Osteocyte (in vitro differentiated cells): Measurements from ENCODE around the gene ADAM29. TPM values are rescaled to one million over a fixed set of nuclear protein-coding genes. Genes with fewer than 3 reads are reported as not detected.
"Not testable (repeated sequence)": the region's sequence is repeated elsewhere in the genome, so short reads cannot be mapped to it uniquely, and the experiment has no call there.

ENCODE experiments used
- DNase-seq: peaks from one replicate; pipeline ENCODE4 v3.0.0; 2021; ENCODE audit warnings: mixed read lengths; ENCODE audit not compliant: unreplicated experiment; ENCODE audit errors: extremely low spot score
- H3K27ac Mint-ChIP-seq: one replicate; pipeline ENCODE4 v1.8.0; 2021; ENCODE audit warnings: mild to moderate bottlenecking, mixed read lengths; ENCODE audit not compliant: unreplicated experiment
- H3K27me3 Mint-ChIP-seq: one replicate; pipeline ENCODE4 v1.8.0; 2021; ENCODE audit warnings: mixed read lengths; ENCODE audit not compliant: unreplicated experiment
- H3K36me3 Mint-ChIP-seq: one replicate; pipeline ENCODE4 v1.8.0; 2021; ENCODE audit warnings: mixed read lengths; ENCODE audit not compliant: unreplicated experiment
- H3K4me1 Mint-ChIP-seq: one replicate; pipeline ENCODE4 v1.8.0; 2021; ENCODE audit warnings: mixed read lengths; ENCODE audit not compliant: unreplicated experiment
- H3K4me3 Mint-ChIP-seq: one replicate; pipeline ENCODE4 v1.8.0; 2021; ENCODE audit warnings: mild to moderate bottlenecking, moderate library complexity, mixed read lengths; ENCODE audit not compliant: unreplicated experiment
- H3K9me3 Mint-ChIP-seq: one replicate; pipeline ENCODE4 v1.8.0; 2021; ENCODE audit warnings: mixed read lengths; ENCODE audit not compliant: unreplicated experiment
- total RNA-seq: library from RNA; stranded (reverse); gene quantifications from 2 replicates; pipeline ENCODE4 v1.2.1, GENCODE V29; 2021
- TF ChIP-seq, protein P1 (sequence below): fragments of 200-600 bp; sonication (generic); IDR thresholded peaks from 2 replicates; pipeline ENCODE4 v1.5.0; 2021; ENCODE audit warnings: antibody characterized with exemption, mild to moderate bottlenecking, moderate library complexity

The ADAM29 gene
- total RNA-seq, 1 donor from 2014 or later = not detected

DNA sequence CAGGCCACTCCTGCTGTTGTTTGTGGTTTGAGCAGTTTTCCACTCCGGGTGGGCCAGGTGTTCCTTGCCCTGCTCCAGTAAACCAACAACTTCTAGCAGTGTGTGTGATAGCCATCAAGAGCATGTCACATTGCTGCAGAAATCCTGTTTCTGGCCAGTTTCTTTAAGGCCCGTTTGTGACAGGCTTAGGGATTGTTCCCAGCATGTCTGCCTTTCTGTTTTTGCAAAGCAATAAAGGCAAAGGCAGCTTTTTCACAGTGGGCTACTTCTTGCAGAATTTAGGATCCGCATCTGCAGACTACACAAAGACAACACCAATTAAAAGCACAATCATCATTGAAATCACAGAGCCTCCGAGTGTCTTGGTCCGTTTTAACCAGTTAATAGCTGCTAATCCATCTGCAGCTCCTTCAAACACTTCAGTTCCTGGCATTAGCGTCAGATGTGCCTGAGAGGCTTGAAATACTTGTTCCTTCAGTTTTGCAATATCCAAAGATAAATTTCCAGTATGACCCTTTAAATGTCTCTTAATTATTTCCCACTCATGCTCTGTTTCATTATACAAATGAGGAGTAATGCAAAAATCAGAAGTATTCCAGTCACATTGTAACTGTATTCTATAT, 65.1 kb downstream of the ADAM29 start:
- no peaks in the 10 kb centered on the region for H3K27me3 Mint-ChIP-seq
- H3K9me3 Mint-ChIP-seq = peaks cover 36% of the 10 kb centered on the region

DNA sequence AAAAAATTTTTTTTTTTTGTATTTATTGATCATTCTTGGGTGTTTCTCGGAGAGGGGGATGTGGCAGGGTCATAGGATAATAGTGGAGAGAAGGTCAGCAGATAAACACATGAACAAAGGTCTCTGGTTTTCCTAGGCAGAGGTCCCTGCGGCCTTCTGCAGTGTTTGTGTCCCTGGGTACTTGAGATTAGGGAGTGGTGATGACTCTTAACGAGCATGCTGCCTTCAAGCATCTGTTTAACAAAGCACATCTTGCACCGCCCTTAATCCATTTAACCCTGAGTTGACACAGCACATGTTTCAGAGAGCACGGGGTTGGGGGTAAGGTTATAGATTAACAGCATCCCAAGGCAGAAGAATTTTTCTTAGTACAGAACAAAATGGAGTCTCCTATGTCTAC, 65.7 kb downstream of the ADAM29 start:
- H3K4me3 Mint-ChIP-seq, H3K4me1 Mint-ChIP-seq, H3K36me3 Mint-ChIP-seq, DNase-seq, H3K27ac Mint-ChIP-seq, H3K27me3 Mint-ChIP-seq: not testable (repeated sequence)
- peaks cover 32% of the 10 kb centered on the region for H3K9me3 Mint-ChIP-seq

More for the DNA sequence above, 65.1 kb downstream of the ADAM29 start:
- Mint-ChIP-seq H3K4me3 (no peak overlapping the region), H3K36me3 (peaks cover 3% of the 10 kb centered on the region), H3K4me1 (no peaks in the 10 kb centered on the region), H3K27ac (no peak overlapping the region)
- DNase-seq = no peak
- TF ChIP-seq, protein P1, sequence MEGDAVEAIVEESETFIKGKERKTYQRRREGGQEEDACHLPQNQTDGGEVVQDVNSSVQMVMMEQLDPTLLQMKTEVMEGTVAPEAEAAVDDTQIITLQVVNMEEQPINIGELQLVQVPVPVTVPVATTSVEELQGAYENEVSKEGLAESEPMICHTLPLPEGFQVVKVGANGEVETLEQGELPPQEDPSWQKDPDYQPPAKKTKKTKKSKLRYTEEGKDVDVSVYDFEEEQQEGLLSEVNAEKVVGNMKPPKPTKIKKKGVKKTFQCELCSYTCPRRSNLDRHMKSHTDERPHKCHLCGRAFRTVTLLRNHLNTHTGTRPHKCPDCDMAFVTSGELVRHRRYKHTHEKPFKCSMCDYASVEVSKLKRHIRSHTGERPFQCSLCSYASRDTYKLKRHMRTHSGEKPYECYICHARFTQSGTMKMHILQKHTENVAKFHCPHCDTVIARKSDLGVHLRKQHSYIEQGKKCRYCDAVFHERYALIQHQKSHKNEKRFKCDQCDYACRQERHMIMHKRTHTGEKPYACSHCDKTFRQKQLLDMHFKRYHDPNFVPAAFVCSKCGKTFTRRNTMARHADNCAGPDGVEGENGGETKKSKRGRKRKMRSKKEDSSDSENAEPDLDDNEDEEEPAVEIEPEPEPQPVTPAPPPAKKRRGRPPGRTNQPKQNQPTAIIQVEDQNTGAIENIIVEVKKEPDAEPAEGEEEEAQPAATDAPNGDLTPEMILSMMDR = no peak

- TF ChIP-seq, protein P1 = no peak
- Mint-ChIP-seq H3K27ac (no peak overlapping the region), H3K27me3 (no peaks in the 10 kb centered on the region), H3K4me1 (no peaks in the 10 kb centered on the region), H3K4me3 (no peak overlapping the region), H3K36me3 (no peaks in the 10 kb centered on the region), H3K9me3 (peaks cover 22% of the 10 kb centered on the region)
- DNase-seq = no peak
Observed at GRCh38 chr4:174989791-174990190, 71.6 kb downstream of the ADAM29 start.

DNA sequence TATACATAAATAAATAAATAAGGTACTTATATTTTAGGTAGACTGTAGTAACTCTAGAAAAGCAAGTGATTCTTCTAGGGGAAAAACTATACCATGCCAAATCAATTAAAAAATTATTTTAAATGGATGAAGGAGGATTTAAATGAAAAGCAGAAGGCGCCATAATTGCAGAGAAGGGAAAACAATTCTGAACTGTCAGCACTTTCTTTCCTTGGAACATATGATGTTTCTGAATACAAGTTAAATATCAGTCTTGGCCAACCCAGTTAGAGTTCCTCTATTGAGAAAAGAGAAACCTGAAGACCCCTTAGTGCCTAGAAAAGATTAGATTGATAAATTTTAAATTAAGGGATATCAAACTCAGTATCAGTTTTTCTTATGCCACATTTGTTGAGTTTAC, 75.8 kb downstream of the ADAM29 start:
- peaks cover 3% of the 10 kb centered on the region for H3K27me3 Mint-ChIP-seq
- H3K4me3 Mint-ChIP-seq = no peak overlapping the region
- TF ChIP-seq, protein P1 = no peak
- peaks cover 22% of the 10 kb centered on the region for H3K9me3 Mint-ChIP-seq
- H3K4me1 Mint-ChIP-seq = peaks cover 4% of the 10 kb centered on the region
- H3K36me3 Mint-ChIP-seq = peaks cover 2% of the 10 kb centered on the region
- no peak overlapping the region for H3K27ac Mint-ChIP-seq
- no peak for DNase-seq

- no peak overlapping the region for H3K27ac Mint-ChIP-seq
- H3K4me1 Mint-ChIP-seq = peaks cover 14% of the 10 kb centered on the region
- H3K9me3 Mint-ChIP-seq = peaks cover 36% of the 10 kb centered on the region
- TF ChIP-seq, protein P1 = no peak
- DNase-seq = no peak
- no peak overlapping the region for H3K4me3 Mint-ChIP-seq
- peaks cover 3% of the 10 kb centered on the region for H3K27me3 Mint-ChIP-seq
- peaks cover 2% of the 10 kb centered on the region for H3K36me3 Mint-ChIP-seq
Observed at GRCh38 chr4:174996079-174996478, 77.9 kb downstream of the ADAM29 start.
